Body of pancreas (tissue), 4 donors: Measurements from ENCODE around the gene OTUB2. TPM values are rescaled to one million over a fixed set of nuclear protein-coding genes. Genes with fewer than 3 reads are reported as not detected.
A peak's percentile ranks its signal among the peaks of the same experiment; 100 is the strongest.

Source experiments
- ATAC-seq: fragments of 150-250 bp; one replicate; pipeline ENCODE4 v1.9.1; 2016
- DNase-seq, 4 donors: peaks; one replicate each; pipeline ENCODE4 v3.0.0-alpha.2; 2019
- H3K27ac ChIP-seq, 4 donors: fragments of 200-600 bp; sonication (generic); 1 replicate in 3 of 4; 2 replicates in 1 of 4; pipeline versions ENCODE4 v1.5.1 to v1.6.1; 2016 to 2019; ENCODE audit warnings: mild to moderate bottlenecking in 1 of 4, mixed read lengths in 1 of 4, moderate library complexity in 1 of 4
- H3K27me3 ChIP-seq, 2 donors: fragments of 200-600 bp; sonication (generic); one replicate each; pipeline ENCODE4 v1.6.0; 2016; ENCODE audit warnings: mild to moderate bottlenecking in 1 of 2
- H3K36me3 ChIP-seq, 2 donors: fragments of 200-600 bp; sonication (generic); replicated peaks in 1 of 2; 2 replicates each; pipeline ENCODE4 v1.5.1; 2016; ENCODE audit warnings: low read depth in 2 of 2; ENCODE audit not compliant: insufficient read depth in 1 of 2
- H3K4me1 ChIP-seq: fragments of 200-600 bp; sonication (generic); one replicate; pipeline ENCODE4 v1.6.0; 2016
- H3K4me3 ChIP-seq, 2 donors: fragments of 200-600 bp; sonication (generic); 1 replicate in 1 of 2; 2 replicates in 1 of 2; pipeline ENCODE4 v1.5.1; 2016 to 2019
- H3K9me3 ChIP-seq, 3 donors: fragments of 200-600 bp; sonication (generic); 1 replicate in 2 of 3; 2 replicates in 1 of 3; pipeline ENCODE4 v1.5.1; 2016
- CTCF ChIP-seq, 7 experiments: fragments of 450-650 bp in 4 of 7; fragments of 200-600 bp in 3 of 7; sonication (generic) in 3 of 7; IDR thresholded peaks; one replicate each; pipeline ENCODE4 v1.5.1; 2016 to 2019; ENCODE audit warnings: antibody characterized with exemption in 7 of 7
- POLR2A ChIP-seq, 3 donors: fragments of 450-650 bp; IDR thresholded peaks; one replicate each; pipeline ENCODE4 v1.6.1; 2016; ENCODE audit warnings: antibody characterized with exemption in 3 of 3, mild to moderate bottlenecking in 2 of 3
- WGBS, 2 donors: methylation state at CpG; one replicate each; pipeline ENCODE4 v1.1.5; 2017; 5-methylcytosine and 5-hydroxymethylcytosine counted together
- intact Hi-C: fragments of 100-400 bp; cut with DNase I; formaldehyde crosslinking; loops from one replicate; pipeline ENCODE4 v1.15.1; 2023
- total RNA-seq, 2 donors: library from RNA; depleted of rRNA; stranded (reverse); fragments of >200 nt; gene quantifications; one replicate each; pipeline ENCODE4 v1.1.0, GENCODE V29; 2016

The OTUB2 gene
- total RNA-seq, 2 donors from 2014 or later = 0.33 to 1.8 TPM

DNA sequence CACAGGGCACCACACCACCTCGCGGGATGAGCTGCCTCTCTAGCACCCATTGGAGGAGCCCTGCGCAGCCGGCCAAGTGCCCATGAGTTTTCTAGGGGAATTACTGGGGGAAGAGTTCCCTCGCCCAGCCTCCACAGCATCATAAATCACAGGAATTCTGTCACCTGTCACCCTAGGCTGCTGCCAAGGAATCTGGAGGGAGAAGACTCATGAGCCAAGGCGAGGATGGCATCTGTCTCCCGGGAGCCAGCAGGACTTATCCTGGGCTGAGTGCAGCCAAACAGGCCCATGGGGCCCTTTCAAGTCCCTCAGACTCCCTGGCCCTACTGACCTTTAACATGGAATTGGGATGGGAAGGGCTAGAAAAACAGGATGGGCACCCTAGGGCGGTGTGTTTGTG lies 7.8 kb upstream of the OTUB2 start:
- ATAC-seq = no peak
- Histone ChIP-seq H3K27ac (no peak overlapping the region), H3K4me3 (no peak overlapping the region), H3K27me3 (no peaks in the 10 kb centered on the region), H3K4me1 (peaks cover 6% of the 10 kb centered on the region), H3K9me3 (no peaks in the 10 kb centered on the region), H3K36me3 (no peaks in the 10 kb centered on the region)
- intact Hi-C loops = no loop called here
- 80 to 84% methylated on average over 6 to 8 of the region's 8 CpGs for WGBS, 2 donors
- no peak for DNase-seq
- TF ChIP-seq CTCF (IDR thresholded peaks at IDR 0.05) (no peak), POLR2A (IDR thresholded peaks at IDR 0.05) (no peak)

- no peaks in the 10 kb centered on the region for H3K36me3 ChIP-seq
- ATAC-seq (peak; percentile 48), DNase-seq (peak in 3 of 4 donors; percentile 50 to 62 (median 58))
- H3K27me3 ChIP-seq = no peaks in the 10 kb centered on the region
- no peaks in the 10 kb centered on the region for H3K9me3 ChIP-seq
- H3K4me3 ChIP-seq = no peak overlapping the region
- WGBS, 2 donors = 40 to 43% methylated on average over 6 of the region's 6 CpGs
- intact Hi-C loops = no loop called here
- no peak overlapping the region for H3K27ac ChIP-seq
- H3K4me1 ChIP-seq = peaks cover 6% of the 10 kb centered on the region
- no peak for TF ChIP-seq POLR2A (IDR thresholded peaks at IDR 0.05)
- peak in 1 of 7 experiments; percentile 4 for TF ChIP-seq CTCF (IDR thresholded peaks at IDR 0.05)
Observed at GRCh38 chr14:94019329-94019728, 6.8 kb upstream of the OTUB2 start.

DNA sequence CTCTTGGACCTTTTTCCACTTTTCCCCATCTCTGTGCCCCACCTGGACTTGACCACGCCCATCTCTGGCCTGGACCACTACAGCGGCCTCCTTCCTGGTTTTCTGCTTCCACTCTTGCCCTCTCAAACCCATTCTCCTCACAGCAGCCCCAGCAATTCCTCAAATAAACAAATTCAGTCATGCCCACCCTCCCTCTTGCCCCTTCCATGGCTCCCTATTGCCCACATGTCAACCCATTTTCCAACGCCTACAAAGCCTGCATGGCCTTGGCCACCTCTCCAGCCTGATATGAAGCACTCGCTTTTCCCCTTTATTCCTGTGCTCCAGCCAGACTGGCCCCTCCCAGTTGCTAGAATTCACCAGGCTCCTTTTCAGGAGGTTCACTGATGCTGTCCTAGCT lies 5.9 kb upstream of the OTUB2 start:
- WGBS, 2 donors = 72 to 80% methylated on average over 4 of the region's 4 CpGs
- ATAC-seq (no peak), DNase-seq (no peak)
- H3K4me3 ChIP-seq = no peak overlapping the region
- H3K36me3 ChIP-seq = no peaks in the 10 kb centered on the region
- peaks cover 6% of the 10 kb centered on the region for H3K4me1 ChIP-seq
- H3K27ac ChIP-seq = no peak overlapping the region
- H3K27me3 ChIP-seq = no peaks in the 10 kb centered on the region
- no peak for TF ChIP-seq CTCF (IDR thresholded peaks at IDR 0.05)
- TF ChIP-seq POLR2A (IDR thresholded peaks at IDR 0.05) = no peak
- no peaks in the 10 kb centered on the region for H3K9me3 ChIP-seq
- intact Hi-C loops = no loop called here

GRCh38 chr14:94021001-94021400 lies 5.1 kb upstream of the OTUB2 start:
- intact Hi-C loops = no loop called here

More at GRCh38 chr14:94021001-94021400, 5.1 kb upstream of the OTUB2 start:
- H3K27ac ChIP-seq = no peak overlapping the region
- H3K27me3 ChIP-seq = no peaks in the 10 kb centered on the region
- ATAC-seq = no peak
- H3K4me1 ChIP-seq = peaks cover 10% of the 10 kb centered on the region
- no peaks in the 10 kb centered on the region for H3K9me3 ChIP-seq
- no peak overlapping the region for H3K4me3 ChIP-seq
- TF ChIP-seq POLR2A (IDR thresholded peaks at IDR 0.05) (no peak), CTCF (IDR thresholded peaks at IDR 0.05) (no peak)
- no peak for DNase-seq
- H3K36me3 ChIP-seq = no peaks in the 10 kb centered on the region
- WGBS, 2 donors = 77 to 78% methylated on average over 2 of the region's 2 CpGs
